K562 (cell line): ENCODE results near the gene PLAAT3. TPM values are rescaled to one million over a fixed set of nuclear protein-coding genes. Genes with fewer than 3 reads are reported as not detected.

Experiments
- ARID2 ChIP-seq: fragments of 450-650 bp; IDR thresholded peaks from 2 replicates; pipeline ENCODE4 v1.6.1; 2017; ENCODE audit warnings: antibody characterized with exemption, mild to moderate bottlenecking
- OTX1 ChIP-seq: fragments of 450-650 bp; formaldehyde crosslinking; IDR thresholded peaks from 2 replicates; pipeline ENCODE4 v1.4.0; 2022; ENCODE audit warnings: mild to moderate bottlenecking
- ZNF175 ChIP-seq: fragments of 200-800 bp; sonication (Bioruptor generic); IDR thresholded peaks from 2 replicates; pipeline ENCODE4 v1.6.1; 2016; ENCODE audit warnings: low read depth, mild to moderate bottlenecking, missing genetic modification characterization, missing compliant biosample characterization
- polyA plus RNA-seq, 8 experiments: library from polyadenylated mRNA; depleted of rRNA in 4 of 8; stranded (reverse) in 5 of 8; unstranded in 3 of 8; fragments of >200 nt; fragmentation: Nextera tagmentation in 2 of 8; fragmentation: Illumina TruSeq in 1 of 8; extraction: Ambion mirVana in 2 of 8; extraction: Trizol in 1 of 8; gene quantifications; 2 replicates each; pipeline versions ENCODE4 v1.2.1 to v1.2.3, GENCODE V29; 2011 to 2014; ENCODE audit warnings: inconsistent platforms in 1 of 8, missing spikeins in 1 of 8
- total RNA-seq, 7 experiments: library from RNA; depleted of rRNA in 6 of 7; stranded (reverse); fragments of >200 nt in 6 of 7; fragmentation: Illumina TruSeq in 2 of 7; extraction: Trizol in 2 of 7; gene quantifications; 2 replicates each; pipeline versions ENCODE4 v1.2.1 to v1.2.3, GENCODE V29; 2011 to 2021; ENCODE audit warnings: low replicate concordance in 1 of 7
- TF ChIP-seq, protein P1 (sequence below): fragments of 450-650 bp; IDR thresholded peaks from 2 replicates; pipeline ENCODE4 v1.6.1; 2016; ENCODE audit warnings: low read depth
- TF ChIP-seq, protein P2 (sequence below): fragments of 450-650 bp; IDR thresholded peaks from 2 replicates; pipeline ENCODE4 v1.6.1; 2016; ENCODE audit warnings: antibody characterized with exemption

PLAAT3 gene
- total and polyA plus RNA-seq, 9 of the 15 experiments (the other 6 are each of a cell fraction or from before 2014, with no cell fraction given) = 0.80 to 2.7 (median 1.4) TPM

DNA sequence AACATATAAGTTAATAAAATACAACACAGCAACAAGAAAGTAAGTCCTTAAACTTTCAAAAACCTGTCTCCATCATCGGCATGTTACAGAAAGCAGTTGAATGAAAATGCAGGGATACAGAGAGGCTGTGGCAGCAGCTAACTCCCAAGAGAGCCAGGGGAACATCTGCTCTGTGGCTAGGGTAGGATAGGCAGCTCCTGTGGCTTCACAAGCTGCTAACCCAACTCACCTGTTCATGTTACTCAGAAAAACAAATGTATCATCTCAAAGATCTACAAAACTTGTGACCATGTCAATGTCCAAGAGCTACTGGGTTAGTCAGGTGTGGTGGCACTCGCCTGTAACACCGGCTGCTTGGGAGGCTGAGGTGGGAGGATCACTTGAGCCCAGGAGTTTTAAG, 15.2 kb upstream of the PLAAT3 start (continued):
- TF ChIP-seq, protein P1, sequence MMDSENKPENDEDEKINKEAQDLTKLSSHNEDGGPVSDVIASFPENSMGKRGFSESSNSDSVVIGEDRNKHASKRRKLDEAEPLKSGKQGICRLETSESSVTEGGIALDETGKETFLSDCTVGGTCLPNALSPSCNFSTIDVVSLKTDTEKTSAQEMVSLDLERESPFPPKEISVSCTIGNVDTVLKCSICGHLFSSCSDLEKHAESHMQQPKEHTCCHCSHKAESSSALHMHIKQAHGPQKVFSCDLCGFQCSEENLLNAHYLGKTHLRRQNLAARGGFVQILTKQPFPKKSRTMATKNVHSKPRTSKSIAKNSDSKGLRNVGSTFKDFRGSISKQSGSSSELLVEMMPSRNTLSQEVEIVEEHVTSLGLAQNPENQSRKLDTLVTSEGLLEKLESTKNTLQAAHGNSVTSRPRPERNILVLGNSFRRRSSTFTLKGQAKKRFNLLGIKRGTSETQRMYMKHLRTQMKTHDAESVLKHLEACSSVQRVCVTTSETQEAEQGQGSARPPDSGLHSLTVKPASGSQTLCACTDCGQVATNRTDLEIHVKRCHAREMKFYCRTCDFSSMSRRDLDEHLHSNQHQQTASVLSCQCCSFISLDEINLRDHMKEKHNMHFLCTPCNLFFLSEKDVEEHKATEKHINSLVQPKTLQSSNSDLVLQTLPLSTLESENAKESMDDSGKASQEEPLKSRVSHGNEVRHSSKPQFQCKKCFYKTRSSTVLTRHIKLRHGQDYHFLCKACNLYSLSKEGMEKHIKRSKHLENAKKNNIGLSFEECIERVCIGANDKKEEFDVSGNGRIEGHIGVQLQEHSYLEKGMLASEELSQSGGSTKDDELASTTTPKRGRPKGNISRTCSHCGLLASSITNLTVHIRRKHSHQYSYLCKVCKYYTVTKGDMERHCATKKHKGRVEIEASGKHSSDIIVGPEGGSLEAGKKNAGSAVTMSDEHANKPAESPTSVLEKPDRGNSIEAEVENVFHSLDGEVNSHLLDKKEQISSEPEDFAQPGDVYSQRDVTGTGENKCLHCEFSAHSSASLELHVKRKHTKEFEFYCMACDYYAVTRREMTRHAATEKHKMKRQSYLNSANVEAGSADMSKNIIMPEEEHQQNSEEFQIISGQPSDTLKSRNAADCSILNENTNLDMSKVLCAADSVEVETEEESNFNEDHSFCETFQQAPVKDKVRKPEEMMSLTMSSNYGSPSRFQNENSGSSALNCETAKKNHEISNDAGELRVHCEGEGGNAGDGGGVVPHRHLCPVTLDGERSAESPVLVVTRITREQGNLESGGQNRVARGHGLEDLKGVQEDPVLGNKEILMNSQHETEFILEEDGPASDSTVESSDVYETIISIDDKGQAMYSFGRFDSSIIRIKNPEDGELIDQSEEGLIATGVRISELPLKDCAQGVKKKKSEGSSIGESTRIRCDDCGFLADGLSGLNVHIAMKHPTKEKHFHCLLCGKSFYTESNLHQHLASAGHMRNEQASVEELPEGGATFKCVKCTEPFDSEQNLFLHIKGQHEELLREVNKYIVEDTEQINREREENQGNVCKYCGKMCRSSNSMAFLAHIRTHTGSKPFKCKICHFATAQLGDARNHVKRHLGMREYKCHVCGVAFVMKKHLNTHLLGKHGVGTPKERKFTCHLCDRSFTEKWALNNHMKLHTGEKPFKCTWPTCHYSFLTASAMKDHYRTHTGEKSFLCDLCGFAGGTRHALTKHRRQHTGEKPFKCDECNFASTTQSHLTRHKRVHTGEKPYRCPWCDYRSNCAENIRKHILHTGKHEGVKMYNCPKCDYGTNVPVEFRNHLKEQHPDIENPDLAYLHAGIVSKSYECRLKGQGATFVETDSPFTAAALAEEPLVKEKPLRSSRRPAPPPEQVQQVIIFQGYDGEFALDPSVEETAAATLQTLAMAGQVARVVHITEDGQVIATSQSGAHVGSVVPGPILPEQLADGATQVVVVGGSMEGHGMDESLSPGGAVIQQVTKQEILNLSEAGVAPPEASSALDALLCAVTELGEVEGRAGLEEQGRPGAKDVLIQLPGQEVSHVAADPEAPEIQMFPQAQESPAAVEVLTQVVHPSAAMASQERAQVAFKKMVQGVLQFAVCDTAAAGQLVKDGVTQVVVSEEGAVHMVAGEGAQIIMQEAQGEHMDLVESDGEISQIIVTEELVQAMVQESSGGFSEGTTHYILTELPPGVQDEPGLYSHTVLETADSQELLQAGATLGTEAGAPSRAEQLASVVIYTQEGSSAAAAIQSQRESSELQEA = no peak
- no peak for TF ChIP-seq OTX1 (CRISPR knock-in tag)
- TF ChIP-seq, protein P2, sequence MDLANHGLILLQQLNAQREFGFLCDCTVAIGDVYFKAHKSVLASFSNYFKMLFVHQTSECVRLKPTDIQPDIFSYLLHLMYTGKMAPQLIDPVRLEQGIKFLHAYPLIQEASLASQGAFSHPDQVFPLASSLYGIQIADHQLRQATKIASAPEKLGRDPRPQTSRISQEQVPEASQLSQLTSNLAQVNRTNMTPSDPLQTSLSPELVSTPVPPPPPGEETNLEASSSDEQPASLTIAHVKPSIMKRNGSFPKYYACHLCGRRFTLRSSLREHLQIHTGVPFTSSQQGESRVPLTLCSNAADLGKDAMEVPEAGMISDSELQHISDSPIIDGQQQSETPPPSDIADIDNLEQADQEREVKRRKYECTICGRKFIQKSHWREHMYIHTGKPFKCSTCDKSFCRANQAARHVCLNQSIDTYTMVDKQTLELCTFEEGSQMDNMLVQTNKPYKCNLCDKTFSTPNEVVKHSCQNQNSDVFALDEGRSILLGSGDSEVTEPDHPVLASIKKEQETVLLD = no peak
- TF ChIP-seq ARID2 = no peak
- no peak for TF ChIP-seq ZNF175 (CRISPR knock-in tag)
